Fibroblast of pulmonary artery (primary cell): ENCODE measurements around the gene ANO8.

ENCODE experiments used
- DNase-seq: peaks from one replicate; pipeline ENCODE4 v3.0.0-alpha.2; 2010; ENCODE audit warnings: low read depth
- H3K4me3 ChIP-seq: replicated peaks from 2 replicates; pipeline ENCODE4 v1.5.1; 2011; ENCODE audit warnings: low read depth, mild to moderate bottlenecking, control low read depth, low read length, moderate library complexity
- CTCF ChIP-seq: IDR thresholded peaks from 2 replicates; pipeline ENCODE4 v1.5.1; 2011; ENCODE audit warnings: mild to moderate bottlenecking, control low read depth, low read length, inconsistent platforms; ENCODE audit errors: missing control alignments

The ANO8 gene

GRCh38 chr19:17352608-17353280 is 18.1 kb upstream of the ANO8 start:
- TF ChIP-seq CTCF: no peak
- H3K4me3 ChIP-seq: no peak overlapping the region
- DNase-seq: peak; percentile 47

- no peak for TF ChIP-seq CTCF
- no peak overlapping the region for H3K4me3 ChIP-seq
- DNase-seq: no peak
Measured at GRCh38 chr19:17351815-17352435, 17.3 kb upstream of the ANO8 start.

- H3K4me3 ChIP-seq: no peak overlapping the region
- peak; percentile 81 for DNase-seq
- TF ChIP-seq CTCF: no peak
Measured at GRCh38 chr19:17348700-17349099, 14.0 kb upstream of the ANO8 start.

- H3K4me3 ChIP-seq: no peak overlapping the region
- DNase-seq: no peak
- no peak for TF ChIP-seq CTCF
Measured at GRCh38 chr19:17347877-17348276, 13.2 kb upstream of the ANO8 start.

- TF ChIP-seq CTCF: no peak
- H3K4me3 ChIP-seq: no peak overlapping the region
- DNase-seq: peak; percentile 52
Measured at GRCh38 chr19:17347361-17347760, 12.7 kb upstream of the ANO8 start.

- DNase-seq: peak; percentile 63
- peak; percentile 84 for TF ChIP-seq CTCF
- H3K4me3 ChIP-seq: no peak overlapping the region
Measured at GRCh38 chr19:17346109-17346671, 11.5 kb upstream of the ANO8 start.
